Measurements from ENCODE around the gene SHE.

SHE gene

DNA sequence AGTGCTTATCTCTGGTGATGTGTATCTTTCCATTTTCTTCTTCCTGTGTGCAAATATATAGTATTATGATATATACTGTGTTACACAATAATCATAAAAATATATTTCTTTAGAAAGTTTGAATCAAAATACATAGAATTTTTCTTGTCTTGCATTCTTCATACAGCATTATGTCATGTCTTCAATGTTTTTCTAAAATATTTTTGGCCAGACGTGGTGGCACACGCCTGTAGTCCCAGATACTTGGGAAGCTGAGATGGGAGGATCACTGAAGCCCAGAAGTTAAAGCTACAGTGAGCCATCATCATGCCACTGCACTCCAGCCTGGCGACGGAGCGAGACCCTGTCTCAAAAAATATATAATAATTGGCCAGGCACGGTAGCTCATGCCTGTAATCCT is 55.4 kb downstream of the SHE start:
- DNase-seq (ENCODE audit: low read depth), result no peak

GRCh38 chr1:154446292-154446691 is 55.9 kb downstream of the SHE start:
- no peak for DNase-seq (ENCODE audit: low read depth)

DNA sequence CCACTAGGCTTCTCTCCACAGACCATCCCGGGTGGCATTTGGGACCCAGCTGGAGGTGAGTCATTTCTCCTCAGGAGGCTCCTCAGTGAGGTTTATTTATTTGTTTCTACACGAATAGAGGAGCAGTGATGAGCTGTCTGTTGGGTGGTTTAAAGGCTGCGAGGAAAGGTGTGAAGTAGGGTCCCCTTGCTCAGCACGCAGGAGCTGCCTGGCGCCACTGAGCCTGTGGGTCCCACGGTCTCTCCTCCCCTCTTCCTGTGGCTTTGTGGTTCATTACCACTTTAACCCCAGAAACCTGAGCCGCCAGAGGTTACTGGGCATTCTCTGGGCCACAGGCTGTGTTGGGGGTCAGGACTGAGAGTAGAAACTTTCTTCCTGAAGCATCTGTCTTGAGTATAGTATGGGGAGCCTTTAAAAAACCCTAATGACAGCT is 57.2 kb downstream of the SHE start:
- no peak for DNase-seq (ENCODE audit: low read depth)

- no peak for DNase-seq (ENCODE audit: low read depth)
Measured at GRCh38 chr1:154443274-154444013, 58.8 kb downstream of the SHE start.

GRCh38 chr1:154442006-154442740 is 60.0 kb downstream of the SHE start:
- no peak for DNase-seq (ENCODE audit: low read depth)

DNA sequence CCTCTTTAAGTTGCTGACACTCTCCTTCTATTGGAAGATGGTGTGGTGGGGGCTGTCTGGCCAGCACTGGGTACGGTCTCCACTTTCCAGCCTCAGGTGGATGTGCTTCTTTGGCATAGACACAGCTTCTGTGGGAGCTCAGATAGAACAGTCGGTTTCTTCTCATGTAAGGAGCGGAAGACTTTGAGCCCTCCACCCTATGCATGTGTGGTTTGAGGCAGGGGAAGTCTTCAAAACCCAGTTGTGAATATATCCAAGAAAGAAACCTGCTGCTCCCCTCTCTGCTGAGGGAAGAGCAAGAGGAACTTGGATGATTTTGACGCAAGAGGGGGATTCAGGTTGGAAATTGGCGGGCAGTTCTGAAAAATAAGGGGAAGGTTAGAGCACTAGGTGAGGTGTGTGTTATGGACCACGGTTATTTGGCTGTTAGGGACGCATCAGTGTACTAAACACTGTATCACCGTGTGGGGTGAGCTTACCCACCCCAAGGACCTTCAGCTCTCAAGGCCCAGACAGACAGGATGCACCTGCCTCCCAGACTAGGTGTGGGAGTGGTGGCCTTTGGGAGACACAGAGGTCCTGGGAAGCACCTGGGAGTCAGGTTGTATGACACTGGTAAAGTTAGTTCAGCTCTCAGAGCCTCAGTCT is 60.8 kb downstream of the SHE start:
- no peak for DNase-seq (ENCODE audit: low read depth)

DNA sequence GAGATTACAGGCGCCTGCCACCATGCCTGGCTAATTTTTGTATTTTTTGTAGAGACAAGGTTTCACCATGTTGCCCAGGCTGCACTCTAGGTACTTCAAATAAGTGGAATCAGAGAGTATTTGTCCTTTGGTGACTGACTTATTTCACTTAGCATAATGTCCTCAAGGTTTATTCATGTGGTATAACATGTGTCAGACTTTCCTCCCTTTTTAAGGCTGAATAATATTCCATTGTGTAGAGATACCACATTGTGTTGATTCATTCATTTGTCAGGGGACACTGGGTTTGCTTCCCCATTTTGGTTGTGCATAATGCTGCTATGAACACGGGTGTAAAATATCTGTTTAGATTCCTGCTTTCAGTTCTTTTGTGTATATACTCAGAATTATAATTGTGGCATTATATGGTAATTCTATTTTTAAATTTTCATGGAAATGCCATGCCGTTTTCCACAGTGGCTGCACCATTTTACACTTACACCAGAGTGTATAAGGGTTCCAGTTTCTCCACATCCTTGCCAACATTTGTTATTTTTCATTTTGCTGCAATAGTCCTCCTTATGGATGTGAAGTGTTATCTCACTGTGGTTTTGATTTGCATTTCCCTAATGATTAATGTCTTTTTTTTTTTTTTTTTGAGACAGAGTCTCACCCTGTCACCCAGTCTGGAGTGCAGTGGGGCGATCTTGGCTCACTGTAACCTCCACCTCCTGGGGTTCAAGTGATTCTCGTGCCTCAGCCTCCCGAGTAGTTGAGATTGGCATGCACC is 62.0 kb downstream of the SHE start:
- no peak for DNase-seq (ENCODE audit: low read depth)

- no peak for DNase-seq (ENCODE audit: low read depth)
Measured at GRCh38 chr1:154436433-154436832, 65.8 kb downstream of the SHE start.

DNA sequence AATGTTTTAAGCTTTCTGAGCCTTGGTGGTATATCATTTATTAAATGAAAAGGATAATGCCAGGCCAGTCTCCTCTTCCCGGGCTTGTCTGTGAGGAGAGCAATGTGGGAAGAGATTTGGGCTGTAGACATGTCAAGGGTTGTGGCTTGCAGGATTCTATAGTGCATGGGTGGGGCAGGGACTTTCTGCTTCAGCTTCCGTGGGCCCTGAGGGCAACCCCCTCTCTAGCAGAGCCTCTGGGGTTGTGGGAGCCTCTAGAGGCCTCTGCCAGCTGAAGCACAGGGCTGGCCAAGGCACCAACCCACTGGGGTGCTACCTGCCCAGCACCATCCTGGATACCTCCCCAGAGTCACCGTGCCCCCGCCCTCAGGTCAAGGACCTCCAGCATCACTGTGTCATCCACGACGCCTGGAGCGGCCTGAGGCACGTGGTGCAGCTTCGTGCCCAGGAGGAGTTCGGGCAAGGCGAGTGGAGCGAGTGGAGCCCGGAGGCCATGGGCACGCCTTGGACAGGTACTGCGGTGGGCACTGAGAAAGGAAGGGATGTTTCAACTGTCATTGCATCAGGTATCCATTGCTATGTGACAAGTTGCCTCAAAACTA is 66.5 kb downstream of the SHE start:
- DNase-seq (ENCODE audit: low read depth), result no peak

GRCh38 chr1:154434346-154435085 is 67.7 kb downstream of the SHE start:
- DNase-seq (ENCODE audit: low read depth), result no peak

GRCh38 chr1:154433161-154433764 is 68.9 kb downstream of the SHE start:
- no peak for DNase-seq (ENCODE audit: low read depth)

DNA sequence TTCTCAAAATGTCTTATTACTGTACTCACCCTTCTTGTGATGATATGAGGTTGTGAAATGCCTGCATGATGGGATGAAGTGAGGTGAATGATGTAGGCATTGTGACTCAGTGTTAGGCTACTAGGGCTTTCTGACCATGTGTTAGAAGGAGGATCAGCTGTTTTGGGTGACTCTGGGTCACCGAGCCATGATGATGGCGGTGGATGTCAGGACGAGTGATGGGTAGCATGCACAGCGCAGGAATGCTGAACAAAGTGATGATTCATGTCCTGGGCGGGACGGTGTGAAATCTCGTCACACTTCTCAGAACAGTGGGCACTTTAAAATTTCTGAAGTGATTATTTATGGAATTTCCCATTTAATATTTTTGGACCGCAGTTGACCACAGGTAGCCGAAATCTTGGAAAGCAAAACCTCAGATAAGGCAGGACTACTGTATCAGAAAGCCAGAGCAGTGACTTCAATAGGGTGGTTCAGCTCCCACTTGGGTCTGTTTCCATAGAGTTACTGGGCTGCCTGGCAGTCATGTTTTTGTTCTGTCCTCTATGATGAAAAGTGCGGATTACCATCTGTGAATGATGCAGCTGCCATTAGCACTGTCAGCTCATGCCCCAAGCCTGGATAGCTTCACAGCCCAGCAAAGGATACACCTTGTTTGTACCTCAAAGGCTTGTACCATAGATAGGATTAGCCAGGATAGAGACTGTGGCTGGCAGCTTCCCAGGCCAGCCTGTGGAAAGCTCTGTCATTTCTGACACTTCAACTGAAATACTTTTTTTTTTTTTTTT is 70.4 kb downstream of the SHE start:
- no peak for DNase-seq (ENCODE audit: low read depth)

- no peak for DNase-seq (ENCODE audit: low read depth)
Measured at GRCh38 chr1:154430903-154431302, 71.3 kb downstream of the SHE start.

DNA sequence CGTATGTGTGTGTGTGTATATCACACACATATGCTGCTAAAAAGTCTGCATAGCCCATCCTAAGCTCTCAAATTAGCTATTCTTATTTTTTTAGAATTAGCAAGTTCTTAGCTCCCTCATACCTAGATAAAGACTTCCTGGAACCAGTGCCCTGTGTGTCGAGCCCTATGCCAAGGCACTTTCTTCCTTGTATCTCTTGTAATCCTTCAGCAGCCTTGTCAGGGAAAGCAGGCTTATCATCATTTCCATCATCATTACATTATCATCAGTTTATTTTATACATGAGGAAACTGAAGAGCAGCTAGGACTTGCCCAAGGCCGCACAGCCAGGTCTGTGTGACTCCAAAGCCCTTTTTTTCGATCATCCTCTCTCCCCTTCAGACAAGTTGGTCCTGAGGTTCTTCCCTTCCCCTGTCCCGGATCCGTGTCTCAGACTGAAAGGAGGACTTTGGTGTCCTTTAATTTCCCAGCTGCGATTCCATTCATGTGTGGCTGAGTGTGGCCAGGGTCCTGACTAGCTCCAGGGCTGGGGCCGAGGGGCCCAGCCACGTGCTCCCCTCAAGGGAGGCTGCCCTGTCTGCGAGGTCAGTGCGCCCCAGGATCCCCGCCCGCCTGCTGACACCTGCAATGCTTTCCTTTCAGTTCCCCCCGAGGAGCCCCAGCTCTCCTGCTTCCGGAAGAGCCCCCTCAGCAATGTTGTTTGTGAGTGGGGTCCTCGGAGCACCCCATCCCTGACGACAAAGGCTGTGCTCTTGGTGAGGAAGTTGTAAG is 72.2 kb downstream of the SHE start:
- no peak for DNase-seq (ENCODE audit: low read depth)

Measured in activated T-cell treated with anti-CD3 and anti-CD28 coated beads for 24 hours (primary cell).